GF-D8 (cell line): Measurements from ENCODE around the gene FSTL4.

Experiments
- DNase-seq: peaks from one replicate; lab custom pipeline; 2025; lab: John Stamatoyannopoulos, UW

The FSTL4 gene

DNA sequence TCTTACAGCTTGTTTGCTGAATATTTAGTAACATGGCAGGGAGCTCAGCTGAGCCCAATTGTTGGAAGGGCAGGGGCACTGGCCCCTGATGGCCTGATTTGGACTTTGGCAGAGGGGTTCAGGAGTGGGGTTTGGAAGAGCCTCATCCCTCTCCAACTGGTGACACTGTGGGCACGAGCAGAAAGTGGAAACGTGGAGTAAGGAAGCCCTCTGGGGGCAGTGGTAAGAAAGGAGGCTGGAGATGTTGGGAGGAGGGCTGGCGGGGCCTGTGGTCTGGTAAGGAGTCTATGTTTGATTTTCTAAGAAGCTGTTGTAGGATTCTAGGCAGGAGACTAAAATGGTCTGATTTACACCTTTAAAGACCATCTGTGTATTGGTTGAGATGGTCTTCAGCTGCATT, 351.6 kb downstream of the FSTL4 start:
- DNase-seq: no peak

DNA sequence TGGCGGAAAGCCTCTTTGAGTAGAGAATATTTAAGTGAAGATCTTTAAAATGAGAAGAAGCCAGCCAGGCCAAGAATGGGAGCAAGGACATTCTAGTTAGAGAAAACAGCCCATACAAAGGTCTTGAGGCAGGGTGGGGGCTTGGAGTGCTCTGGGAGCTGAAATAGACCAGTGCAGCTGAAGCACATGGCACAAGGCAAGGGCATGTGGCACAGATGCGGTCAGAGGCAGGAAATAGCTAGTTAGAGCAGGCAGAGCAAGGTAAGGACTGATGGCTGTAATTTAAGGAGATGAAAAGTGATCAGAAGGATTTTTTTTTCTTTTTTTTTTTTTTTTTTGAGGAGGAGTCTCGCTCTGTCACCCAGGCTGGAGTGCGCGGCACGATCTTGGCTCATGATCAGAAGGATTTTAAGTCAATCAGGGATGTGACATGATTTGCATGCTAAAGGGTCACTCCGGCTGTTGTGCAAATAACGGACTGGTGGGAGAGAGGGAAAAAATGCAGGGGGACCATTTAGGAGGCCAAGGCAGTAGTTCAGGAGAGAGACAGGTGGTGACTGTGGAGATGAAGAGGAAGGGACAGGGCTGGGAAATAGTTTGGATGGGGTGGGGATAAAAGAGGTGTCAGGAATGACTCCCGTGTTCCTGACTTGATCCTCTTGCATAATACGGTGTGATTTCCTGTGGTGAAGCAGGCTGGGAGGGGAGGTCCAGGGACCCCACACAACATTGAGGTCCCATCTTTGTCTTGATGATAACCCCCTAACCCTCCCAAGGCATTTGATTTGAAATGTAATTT, 352.9 kb downstream of the FSTL4 start:
- DNase-seq: no peak

- DNase-seq: no peak
These were observed 354.4 kb downstream of the FSTL4 start for GRCh38 chr5:133257977-133258376.

GRCh38 chr5:133256276-133256675, 356.1 kb downstream of the FSTL4 start:
- DNase-seq: no peak

DNA sequence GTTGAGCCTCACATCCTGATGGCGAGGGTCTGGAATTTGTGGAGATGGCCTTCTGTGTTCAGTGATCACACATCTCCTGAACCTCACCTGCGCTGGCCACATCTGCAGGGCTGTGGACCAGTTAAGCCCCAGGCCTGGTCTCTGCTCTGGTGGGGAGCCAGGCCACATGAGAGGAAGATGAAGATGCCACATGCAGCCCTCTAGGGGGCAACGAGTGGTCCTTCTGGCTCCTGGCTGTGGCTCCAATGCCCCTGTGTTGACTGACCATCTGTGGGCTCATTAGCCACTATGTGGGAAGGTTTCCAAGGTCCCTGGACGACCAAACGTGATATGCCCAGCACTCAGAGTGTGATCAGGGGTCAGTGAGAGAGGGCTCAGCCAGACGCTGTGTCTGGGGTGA, 357.5 kb downstream of the FSTL4 start:
- DNase-seq: no peak

- DNase-seq: no peak
These were observed 358.7 kb downstream of the FSTL4 start for GRCh38 chr5:133253671-133254070.

DNA sequence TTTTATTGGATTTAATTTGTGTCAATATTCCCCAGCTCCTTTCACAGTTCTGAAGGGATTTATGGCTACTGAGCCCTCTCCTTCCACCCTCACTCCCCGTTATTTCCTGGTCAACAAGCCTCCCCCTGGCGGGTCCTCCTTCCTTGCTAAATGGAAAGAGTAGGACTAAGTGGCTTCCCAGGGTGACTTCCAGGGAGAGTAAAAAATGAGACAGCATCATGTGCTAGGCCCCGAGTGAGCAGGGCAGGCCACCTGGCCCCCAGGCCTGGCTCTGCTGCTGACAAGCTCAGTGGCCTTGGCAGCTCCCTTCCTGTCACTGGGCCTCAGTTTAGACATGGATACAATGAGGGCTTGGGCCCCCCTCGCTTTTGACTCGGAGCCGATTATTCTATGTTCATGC, 359.3 kb downstream of the FSTL4 start:
- no peak for DNase-seq

DNA sequence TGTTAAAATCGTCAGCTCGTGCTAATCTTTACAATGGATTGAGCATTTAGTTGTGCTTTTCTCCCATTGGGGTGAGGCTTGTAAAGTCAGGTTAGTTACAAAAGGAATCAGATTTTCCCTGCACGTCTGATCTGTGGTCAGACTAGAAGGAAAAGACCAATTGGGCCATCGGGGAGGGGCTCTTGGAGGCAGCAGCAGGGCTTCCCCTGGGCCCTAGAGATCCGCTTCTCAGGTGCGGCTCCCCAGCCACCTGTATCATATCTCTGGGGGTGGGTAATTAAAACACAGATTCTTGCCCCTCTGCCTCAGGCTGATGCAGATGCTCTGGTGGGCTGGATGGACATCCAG, 360.2 kb downstream of the FSTL4 start:
- DNase-seq: no peak

GRCh38 chr5:133251296-133252132, 360.8 kb downstream of the FSTL4 start:
- no peak for DNase-seq

- no peak for DNase-seq
These were observed 361.8 kb downstream of the FSTL4 start for GRCh38 chr5:133250527-133250926.

DNA sequence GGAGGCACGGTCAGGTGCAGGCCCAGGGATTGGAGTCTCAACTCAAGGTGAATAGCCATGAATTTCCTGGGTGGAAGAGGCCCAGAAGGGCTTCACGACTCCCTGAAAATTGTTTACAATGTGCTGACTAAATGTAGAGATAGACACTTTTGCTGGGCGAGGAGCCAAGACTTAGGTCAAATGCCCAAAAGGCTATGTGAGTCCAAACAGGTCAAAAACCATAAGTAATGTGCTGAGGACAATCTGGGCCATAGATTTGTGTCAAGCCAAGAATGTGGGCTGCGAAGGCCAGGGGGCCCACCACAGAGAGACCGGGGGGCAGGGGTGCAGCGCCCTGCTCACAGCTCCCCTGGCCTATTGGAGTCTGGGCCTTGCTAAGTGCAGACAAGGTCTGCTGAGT, 362.7 kb downstream of the FSTL4 start:
- DNase-seq: no peak

DNA sequence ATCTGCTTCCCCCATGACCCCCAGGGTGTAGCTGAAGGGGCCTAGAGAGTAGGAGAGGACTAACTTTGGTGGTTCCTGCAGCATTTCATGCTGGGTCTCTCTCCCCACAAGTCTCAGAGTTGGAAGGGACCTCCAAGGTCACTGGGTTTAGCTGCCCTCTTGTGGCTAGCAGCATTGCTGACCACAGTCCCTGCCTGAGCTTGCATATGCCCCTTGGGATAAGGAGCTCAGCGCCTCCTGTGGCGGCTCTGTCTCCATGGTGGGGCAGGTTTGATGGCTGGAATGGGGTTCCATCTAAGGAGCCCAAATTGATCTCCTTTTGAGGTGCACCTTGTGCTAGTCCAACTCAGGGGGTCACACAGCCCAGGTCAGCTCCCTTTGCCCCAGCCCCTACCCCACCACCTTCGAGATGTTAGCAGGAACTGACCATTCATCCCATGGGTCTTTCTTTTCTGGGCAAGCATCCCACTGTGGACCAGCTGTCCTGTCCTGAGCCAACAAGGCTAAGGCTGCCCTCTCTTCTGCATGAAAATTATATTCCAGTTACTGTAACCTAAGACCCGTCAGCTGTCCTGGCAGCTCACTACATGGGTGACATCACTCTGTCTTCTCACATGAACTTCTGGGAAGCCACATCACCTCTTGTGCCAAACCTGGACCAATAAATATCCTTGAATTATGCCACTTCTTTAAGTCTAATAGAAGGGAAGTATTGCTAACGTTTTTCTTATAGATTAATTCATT, 364.3 kb downstream of the FSTL4 start:
- DNase-seq: no peak

DNA sequence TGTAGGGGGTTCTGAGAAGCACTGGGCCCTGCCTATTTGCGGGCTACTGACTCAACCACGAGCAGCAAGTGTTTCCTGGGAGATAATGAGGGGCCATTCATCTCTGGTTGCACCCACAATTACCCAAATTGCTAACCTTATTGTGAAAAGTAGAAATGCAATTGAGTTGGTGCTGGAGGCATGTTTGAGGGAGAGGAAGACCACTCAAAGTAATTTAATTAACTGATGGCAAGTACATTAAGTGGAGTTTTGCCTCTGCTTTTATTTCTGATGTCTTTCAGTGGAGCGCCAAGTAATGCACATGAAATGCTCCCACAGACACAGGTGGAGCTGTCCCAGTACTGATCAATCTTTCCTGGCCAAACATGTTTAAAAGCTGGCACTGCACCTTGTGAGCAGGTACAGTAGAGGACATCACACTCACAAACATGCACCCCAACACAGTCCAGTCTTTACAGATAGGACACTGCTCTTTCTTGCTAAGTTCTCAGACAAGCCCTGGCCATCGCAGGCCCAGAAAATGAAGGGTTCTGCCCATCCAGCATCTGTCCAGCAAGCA, 365.1 kb downstream of the FSTL4 start:
- no peak for DNase-seq

DNA sequence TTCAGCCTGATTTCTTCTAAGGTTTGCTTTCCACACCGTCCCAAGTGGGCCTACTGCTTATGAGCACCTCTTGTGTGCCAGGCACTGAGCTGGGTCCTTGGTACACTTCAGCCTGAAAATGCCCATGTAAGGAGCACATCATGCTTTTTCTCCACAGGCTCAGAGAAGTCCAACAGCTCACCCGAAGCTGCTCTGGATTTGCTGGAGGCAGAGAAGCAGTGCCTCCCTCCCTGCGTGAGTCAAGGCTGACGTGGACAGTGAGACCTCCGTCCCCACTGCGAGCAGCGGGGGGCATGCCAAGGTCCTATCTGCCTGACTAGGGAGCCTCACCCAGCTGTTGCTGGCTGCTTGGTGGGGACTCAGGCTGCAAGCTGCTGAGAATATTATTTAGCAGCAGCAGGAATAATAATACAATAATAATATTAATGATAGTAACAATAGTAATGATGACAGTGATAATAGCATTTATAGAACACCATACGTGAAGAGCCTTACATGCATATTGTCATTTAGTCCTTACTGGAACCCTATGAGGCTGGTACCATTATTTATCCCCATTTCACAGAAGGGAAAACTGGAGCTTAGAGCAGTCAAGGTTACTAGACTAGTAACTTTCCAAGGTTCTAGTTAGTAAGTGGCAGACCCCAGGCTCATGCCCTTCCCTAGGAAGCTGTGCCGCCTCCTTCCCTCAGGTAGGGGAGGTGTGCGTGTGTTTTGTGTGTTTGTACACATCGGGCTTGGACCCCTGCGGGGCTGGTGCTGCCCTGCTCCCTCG, 365.8 kb downstream of the FSTL4 start:
- no peak for DNase-seq

DNA sequence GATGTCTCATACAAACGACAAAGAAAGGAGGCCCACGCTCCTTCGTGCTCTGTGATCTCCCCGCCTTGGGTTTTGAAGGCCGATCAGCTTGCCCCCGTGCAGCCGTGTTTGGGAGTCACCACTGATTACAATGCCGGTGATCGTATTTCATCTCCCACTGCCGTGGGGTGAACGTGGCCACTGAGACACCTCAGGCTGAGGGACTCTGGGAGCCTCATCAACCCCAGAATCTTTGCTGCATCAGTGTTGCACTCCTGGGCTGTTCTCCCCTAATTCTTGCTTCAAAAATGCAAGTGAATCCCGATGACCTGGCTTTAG, 366.3 kb downstream of the FSTL4 start:
- DNase-seq: no peak

DNA sequence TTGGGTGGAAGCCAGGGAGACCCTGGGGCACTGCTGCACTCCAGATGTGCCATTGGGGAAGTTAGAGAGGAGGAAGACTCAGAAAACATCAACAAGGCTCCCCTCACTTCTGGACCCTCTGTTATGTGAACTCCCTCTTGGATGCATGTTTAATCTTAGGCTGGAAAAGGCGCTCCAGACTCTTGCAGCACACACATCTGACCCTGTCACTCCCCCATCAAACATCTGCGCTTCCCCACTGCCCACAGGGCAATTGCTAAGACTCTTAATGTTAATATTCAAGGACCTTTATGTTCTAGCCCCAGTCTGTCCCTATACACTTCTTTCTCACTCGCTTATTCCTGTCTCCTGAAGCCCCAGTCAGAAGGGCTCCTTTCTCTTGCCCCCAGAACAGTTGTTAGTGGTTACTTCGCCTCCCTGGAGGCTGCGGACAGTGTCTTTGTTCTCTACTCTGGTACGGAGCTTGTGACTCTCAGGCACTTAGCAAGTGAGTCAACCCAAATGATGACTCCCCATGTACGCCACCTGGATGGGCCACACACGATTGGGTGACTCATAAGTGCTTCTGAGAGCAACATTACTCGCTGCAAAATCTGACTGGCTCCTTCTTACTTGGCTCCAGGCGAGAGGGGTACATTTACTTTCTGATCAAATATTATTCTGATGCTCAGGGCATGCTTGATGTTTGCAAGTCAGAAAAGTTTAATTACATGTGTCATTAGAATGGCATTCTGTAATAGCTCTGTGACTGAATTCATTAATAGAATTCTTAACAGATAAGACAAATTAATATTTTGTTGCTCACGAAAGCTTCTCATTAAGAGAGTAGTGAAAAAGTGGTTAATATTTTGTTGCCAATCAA, 366.9 kb downstream of the FSTL4 start:
- no peak for DNase-seq

DNA sequence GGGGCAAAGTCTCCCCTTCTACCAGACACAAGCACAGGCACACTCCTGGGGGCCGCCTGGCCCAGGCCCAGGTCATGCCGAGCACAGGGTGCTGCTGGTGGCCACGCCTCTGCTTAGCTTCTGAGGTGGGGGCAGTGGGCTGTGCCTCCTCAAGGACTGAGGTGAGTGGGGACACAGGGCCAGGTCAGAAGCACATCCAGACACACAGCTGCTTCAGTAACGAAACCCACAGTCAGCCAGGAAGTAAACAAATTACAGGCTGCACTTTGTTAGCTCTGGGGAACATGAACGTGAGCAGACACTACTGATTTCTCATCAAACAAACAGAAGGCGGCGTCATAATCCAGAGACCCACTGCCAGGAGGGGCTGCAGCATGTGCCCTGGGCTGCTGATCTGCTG, 368.1 kb downstream of the FSTL4 start:
- no peak for DNase-seq

- DNase-seq: no peak
These were observed 369.1 kb downstream of the FSTL4 start for GRCh38 chr5:133243196-133243595.

DNA sequence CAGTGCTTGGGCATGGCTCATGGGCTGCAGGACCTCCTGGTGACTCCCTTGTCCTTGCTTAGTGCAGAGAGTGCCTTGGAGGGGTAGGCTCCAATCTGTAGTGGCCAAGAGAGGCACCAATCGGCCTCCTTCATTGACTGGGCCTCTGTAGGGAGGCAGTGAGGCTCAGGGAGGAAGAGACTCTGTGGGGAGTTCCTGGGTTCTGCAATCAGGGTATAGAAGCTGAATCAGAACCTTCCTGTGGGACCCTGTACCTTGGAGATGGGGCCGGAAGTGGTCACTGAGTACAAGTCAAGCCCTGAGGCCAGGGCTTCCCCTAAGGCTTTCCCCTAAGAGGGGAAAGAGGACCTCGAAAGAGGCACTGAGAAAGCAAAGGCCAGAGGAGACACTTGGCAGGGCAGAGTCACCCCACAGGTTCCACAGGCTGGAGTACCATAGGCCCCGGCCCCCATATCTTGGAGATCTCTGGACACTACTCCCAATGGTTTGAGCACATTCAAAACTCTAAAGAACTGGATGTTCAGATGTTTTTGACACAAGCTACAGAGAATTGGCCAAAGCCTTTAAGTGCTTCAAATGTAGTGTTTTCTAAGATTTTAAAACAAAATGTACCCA, 370.0 kb downstream of the FSTL4 start:
- DNase-seq: no peak
